HEK293 (cell line): ENCODE data around the gene PRDM5.

Source experiments
- BCL11A ChIP-seq: fragments of 450-650 bp; formaldehyde crosslinking; IDR thresholded peaks from 2 replicates; pipeline ENCODE4 v1.5.1; 2016; ENCODE audit warnings: low read depth, missing biosample characterization, missing genetic modification characterization
- YY1 ChIP-seq: fragments of 450-650 bp; formaldehyde crosslinking; IDR thresholded peaks from 2 replicates; pipeline ENCODE4 v1.5.1; 2018; ENCODE audit warnings: missing biosample characterization, missing genetic modification characterization
- ZEB2 ChIP-seq: fragments of 450-650 bp; formaldehyde crosslinking; IDR thresholded peaks from 2 replicates; pipeline ENCODE4 v1.5.1; 2016; ENCODE audit warnings: missing biosample characterization, missing genetic modification characterization
- ZFP41 ChIP-seq: fragments of 450-650 bp; formaldehyde crosslinking; IDR thresholded peaks from 2 replicates; pipeline ENCODE4 v1.5.1; 2016; ENCODE audit warnings: missing biosample characterization, missing genetic modification characterization, borderline replicate concordance
- ZNF777 ChIP-seq: fragments of 450-650 bp; formaldehyde crosslinking; IDR thresholded peaks from 2 replicates; pipeline ENCODE4 v1.5.1; 2017; ENCODE audit warnings: missing biosample characterization, missing genetic modification characterization, borderline replicate concordance
- ZSCAN4 ChIP-seq: fragments of 450-650 bp; formaldehyde crosslinking; IDR thresholded peaks from 2 replicates; pipeline ENCODE4 v1.5.1; 2017; ENCODE audit warnings: missing biosample characterization, missing genetic modification characterization

- no peak for TF ChIP-seq ZFP41 (tag by site-specific recombination)
- no peak for TF ChIP-seq ZNF777 (tag by site-specific recombination)
- TF ChIP-seq YY1 (tag by site-specific recombination) = no peak
- no peak for TF ChIP-seq BCL11A (tag by site-specific recombination)
- no peak for TF ChIP-seq ZEB2 (tag by site-specific recombination)
- TF ChIP-seq ZSCAN4 = no peak
Measured at GRCh38 chr4:120847019-120847582, 75.4 kb downstream of the PRDM5 start.
